Pancreas (tissue), 10 donors: ENCODE results near the gene CAPN5. TPM values are rescaled to one million over a fixed set of nuclear protein-coding genes. Genes with fewer than 3 reads are reported as not detected.
"Not testable (repeated sequence)": the region's sequence is repeated elsewhere in the genome, so short reads cannot be mapped to it uniquely, and the experiment has no call there.

Experiments
- ATAC-seq, 4 donors: fragments of 200-7000 bp; cut with Tn5 transposase; one replicate each; pipeline versions ENCODE4 v1.8.0 to v1.9.1; 2020; ENCODE audit warnings: mild to moderate bottlenecking in 4 of 4, moderate library complexity in 4 of 4
- DNase-seq, 6 donors: peaks; one replicate each; pipeline ENCODE4 v3.0.0-alpha.2; 2020
- FAIRE-seq: peaks from 2 replicates; lab custom pipeline; 2012; peaks lifted over from hg19 to GRCh38; lab: Jason Lieb, UNC
- H3K27ac ChIP-seq, 4 donors: fragments of 200-600 bp; sonication (generic); 1 replicate in 3 of 4; 2 replicates in 1 of 4; pipeline versions ENCODE4 v1.5.0 to v1.8.0; 2020
- H3K27me3 ChIP-seq, 4 donors: fragments of 200-600 bp; one replicate each; pipeline ENCODE4 v1.8.0; 2021
- H3K36me3 ChIP-seq, 3 donors: fragments of 200-600 bp; sonication (generic) in 1 of 3; one replicate each; pipeline versions ENCODE4 v1.5.0 to v1.8.0; 2020 to 2021
- H3K4me1 ChIP-seq, 3 donors: fragments of 200-600 bp; one replicate each; pipeline ENCODE4 v1.8.0; 2021
- H3K4me3 ChIP-seq, 4 donors: fragments of 200-600 bp; sonication (generic) in 2 of 4; one replicate each; pipeline versions ENCODE4 v1.5.0 to v1.8.0; 2020 to 2021
- H3K9me3 ChIP-seq, 4 donors: fragments of 200-600 bp; one replicate each; pipeline ENCODE4 v1.8.0; 2021
- WGBS, 2 donors: extraction: QIAGEN DNeasy Blood & Tissue Kit; methylation state at CpG; one replicate each; pipeline ENCODE4 v1.1.7; 2013; 5-methylcytosine and 5-hydroxymethylcytosine counted together
- intact Hi-C, 3 donors: fragments of 100-400 bp; cut with DNase I; formaldehyde crosslinking; loops; one replicate each; pipeline versions ENCODE4 v1.11.1 to v1.14.2; 2022
- polyA plus RNA-seq, 2 donors: library from polyadenylated mRNA; stranded (reverse); fragments of 200-250 nt; gene quantifications; one replicate each; pipeline ENCODE4 v1.2.3, GENCODE V29; 2013
- total RNA-seq, 6 donors: library from RNA; stranded (reverse); fragmentation: NEBNext Ultra II Directional in 4 of 6; extraction: Animal tissue kit (Norgen Biotek cat#: 25700) in 4 of 6; gene quantifications; one replicate each; pipeline versions ENCODE4 v1.2.1 to v1.2.4, GENCODE V29; 2021 to 2023
- TF ChIP-seq, protein P1 (sequence below), 4 donors: fragments of 200-600 bp; sonication (generic) in 3 of 4; IDR thresholded peaks; one replicate each; pipeline versions ENCODE4 v1.5.0 to v1.8.0; 2021; ENCODE audit warnings: antibody characterized with exemption in 4 of 4
- donor health status: healthy with polysubstance abuse.
- donor health status: DM: no; HTN: no; CAD: no; lungs with moderate emphysema.
- donor health status: DM: no; HTN: no; CAD: no.
- donor health status: control.
- donor health status: control.
- donor health status: Bipolar disorder and iron deficiency.
- donor health status: DM: yes; HTN: yes; CAD: no.
- donor health status: DM: no; HTN: no; CAD: no.
- donor health status: DM: no; HTN: no; CAD: no.
- donor health status: DM: yes; HTN: yes; CAD: no.

The CAPN5 gene
- total and polyA plus RNA-seq, 8 donors: 3.3 to 11.0 (median 6.1) TPM

DNA sequence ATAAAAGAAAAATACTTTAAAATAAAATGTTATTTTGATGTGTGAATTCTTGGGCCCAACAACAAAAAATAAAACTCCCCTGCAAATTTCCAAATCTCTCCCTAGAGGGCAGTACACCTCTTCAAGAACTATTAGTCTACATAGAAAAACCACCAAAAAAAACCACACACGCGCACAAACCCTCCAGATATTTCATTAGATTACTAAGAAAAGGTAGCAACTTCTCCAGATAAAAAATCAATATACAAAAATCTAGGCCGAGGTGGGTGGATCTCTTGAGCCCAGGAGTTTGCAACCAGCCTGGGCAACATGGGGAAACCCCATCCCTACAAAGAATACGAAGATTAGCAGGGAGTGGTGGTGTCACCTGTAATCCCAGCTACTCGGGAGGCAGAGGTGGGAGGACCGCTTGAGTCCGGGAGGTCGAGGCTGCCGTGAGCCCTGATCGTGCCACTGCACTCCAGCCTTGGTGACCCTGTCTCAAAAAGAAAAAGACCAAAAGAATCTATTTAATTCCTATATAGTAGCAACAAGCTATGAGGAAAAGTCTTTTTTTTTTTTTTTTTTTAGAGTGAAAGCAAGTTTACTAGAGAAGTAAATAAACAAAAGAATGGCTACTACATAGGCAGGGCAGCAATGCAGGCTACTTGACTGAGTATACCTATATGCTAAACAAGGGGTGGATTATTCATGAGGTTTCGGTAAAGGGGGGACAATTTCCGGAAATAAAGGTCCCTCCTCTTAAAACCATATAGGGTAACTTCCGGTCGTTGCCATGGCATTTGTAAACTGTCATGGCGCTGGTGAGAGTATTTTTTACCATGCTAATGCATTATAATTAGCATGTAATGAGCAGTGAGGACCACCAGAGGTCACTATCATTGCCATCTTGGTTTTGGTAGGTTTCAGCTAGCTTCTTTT is 19.5 kb upstream of the CAPN5 start:
- WGBS, 2 donors: 7 to 9% methylated on average over 15 of the region's 15 CpGs
- Histone ChIP-seq H3K4me1 (no peaks in the 10 kb centered on the region), H3K4me3 (peak overlapping the region in 3 of 4 donors; percentile 20 to 44 (median 24)), H3K36me3 (no peaks in the 10 kb centered on the region), H3K27me3 (peaks cover 0 to 3% (median 0%) of the 10 kb centered on the region in 4 donors), H3K9me3 (no peaks in the 10 kb centered on the region), H3K27ac (peak overlapping the region in 2 of 4 donors; percentile 50 to 76)
- FAIRE-seq: peak; percentile 96
- DNase-seq: peak in 3 of 6 donors; percentile 81 to 86 (median 84)
- TF ChIP-seq, protein P1, sequence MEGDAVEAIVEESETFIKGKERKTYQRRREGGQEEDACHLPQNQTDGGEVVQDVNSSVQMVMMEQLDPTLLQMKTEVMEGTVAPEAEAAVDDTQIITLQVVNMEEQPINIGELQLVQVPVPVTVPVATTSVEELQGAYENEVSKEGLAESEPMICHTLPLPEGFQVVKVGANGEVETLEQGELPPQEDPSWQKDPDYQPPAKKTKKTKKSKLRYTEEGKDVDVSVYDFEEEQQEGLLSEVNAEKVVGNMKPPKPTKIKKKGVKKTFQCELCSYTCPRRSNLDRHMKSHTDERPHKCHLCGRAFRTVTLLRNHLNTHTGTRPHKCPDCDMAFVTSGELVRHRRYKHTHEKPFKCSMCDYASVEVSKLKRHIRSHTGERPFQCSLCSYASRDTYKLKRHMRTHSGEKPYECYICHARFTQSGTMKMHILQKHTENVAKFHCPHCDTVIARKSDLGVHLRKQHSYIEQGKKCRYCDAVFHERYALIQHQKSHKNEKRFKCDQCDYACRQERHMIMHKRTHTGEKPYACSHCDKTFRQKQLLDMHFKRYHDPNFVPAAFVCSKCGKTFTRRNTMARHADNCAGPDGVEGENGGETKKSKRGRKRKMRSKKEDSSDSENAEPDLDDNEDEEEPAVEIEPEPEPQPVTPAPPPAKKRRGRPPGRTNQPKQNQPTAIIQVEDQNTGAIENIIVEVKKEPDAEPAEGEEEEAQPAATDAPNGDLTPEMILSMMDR (IDR thresholded peaks at IDR 0.05): peak; percentile 59 to 73 (median 70)
- intact Hi-C loops: loop anchor here in 1 of 3 donors (5.0 to 10.0 kb wide), 3 partner anchors 65 to 232 kb away; no protein-coding TSS in a partner anchor
- ATAC-seq: peak; percentile 89 to 93 (median 90)

DNA sequence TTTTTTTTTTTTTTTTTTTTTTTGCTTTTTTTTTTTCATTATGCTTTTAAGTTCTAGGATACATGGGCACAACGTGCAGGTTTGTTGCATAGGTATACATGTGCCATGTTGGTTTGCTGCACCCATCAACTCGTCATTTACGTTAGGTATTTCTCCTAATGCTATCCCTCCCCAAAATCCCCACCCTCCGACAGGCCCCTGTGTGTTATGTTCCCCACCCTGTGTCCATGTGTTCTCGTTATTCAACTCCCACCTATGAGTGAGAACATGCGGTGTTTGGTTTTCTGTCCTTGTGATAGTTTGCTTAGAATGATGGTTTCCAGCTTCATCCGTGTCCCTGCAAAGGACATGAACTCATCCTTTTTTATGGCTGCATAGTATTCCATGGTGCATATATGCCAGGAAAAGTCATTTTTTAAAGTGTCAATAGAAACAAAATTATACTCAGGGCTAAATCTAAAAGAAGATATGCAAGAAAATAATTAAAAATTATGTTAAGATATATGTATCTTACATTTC is 18.8 kb upstream of the CAPN5 start:
- intact Hi-C loops: loop anchor here in 1 of 3 donors (5.0 to 10.0 kb wide), 3 partner anchors 64 to 233 kb away; no protein-coding TSS in a partner anchor
- not testable (repeated sequence) for H3K27ac ChIP-seq, H3K36me3 ChIP-seq, FAIRE-seq, DNase-seq, H3K9me3 ChIP-seq, H3K4me1 ChIP-seq, ATAC-seq, H3K27me3 ChIP-seq, H3K4me3 ChIP-seq
- TF ChIP-seq, protein P1 (IDR thresholded peaks at IDR 0.05): peak in 1 of 4 donors; percentile 4
- WGBS, 2 donors: 77 to 80% methylated on average over 7 of the region's 7 CpGs

DNA sequence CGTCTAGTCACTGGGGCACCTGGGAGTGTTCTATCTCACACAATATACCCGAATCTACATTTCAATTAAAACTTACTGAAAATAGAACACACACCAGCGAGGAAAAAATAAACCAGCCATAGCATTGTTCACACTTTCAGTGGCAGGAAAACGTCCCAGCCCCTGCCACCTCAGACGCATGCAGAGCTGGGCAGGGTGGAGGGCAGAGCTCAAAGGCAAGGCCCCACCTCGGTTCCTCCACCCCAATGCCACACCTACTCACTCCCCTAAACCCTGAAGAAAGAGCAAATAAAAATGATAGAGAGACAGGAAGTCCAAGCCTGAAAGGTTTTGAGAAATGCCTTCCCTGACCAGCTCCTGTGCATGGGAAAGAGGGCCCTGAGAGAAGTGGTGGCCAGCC is 17.7 kb upstream of the CAPN5 start:
- H3K27ac ChIP-seq: no peak overlapping the region
- peaks cover 0 to 3% (median 0%) of the 10 kb centered on the region in 4 donors for H3K27me3 ChIP-seq
- WGBS, 2 donors: 77 to 90% methylated on average over 6 of the region's 6 CpGs
- intact Hi-C loops: loop anchor here in 1 of 3 donors (5.0 to 10.0 kb wide), 3 partner anchors 63 to 234 kb away; no protein-coding TSS in a partner anchor
- no peaks in the 10 kb centered on the region for H3K4me1 ChIP-seq
- TF ChIP-seq, protein P1 (IDR thresholded peaks at IDR 0.05): no peak
- FAIRE-seq: no peak
- H3K36me3 ChIP-seq: no peaks in the 10 kb centered on the region
- H3K9me3 ChIP-seq: no peaks in the 10 kb centered on the region
- DNase-seq: no peak
- no peak for ATAC-seq
- no peak overlapping the region for H3K4me3 ChIP-seq

DNA sequence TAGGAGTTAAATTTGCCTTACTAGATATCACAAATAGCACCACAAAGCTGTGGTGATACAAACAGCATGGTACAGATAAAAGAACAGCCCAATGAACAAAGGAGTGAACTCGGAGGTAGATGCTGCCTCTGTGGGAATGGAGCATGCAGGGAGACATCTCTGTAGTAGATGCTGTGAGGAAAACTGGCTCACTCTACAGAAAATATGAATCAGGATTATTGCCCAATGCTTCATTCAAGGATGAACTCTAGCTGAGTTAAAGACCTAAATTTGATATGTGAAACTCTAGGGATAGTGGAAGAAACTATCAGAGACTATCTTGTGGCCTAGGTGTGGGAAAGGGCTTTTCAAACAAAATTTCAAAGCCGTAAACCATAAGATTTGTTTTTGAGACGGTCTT is 15.3 kb upstream of the CAPN5 start:
- H3K4me1 ChIP-seq: no peaks in the 10 kb centered on the region
- H3K4me3 ChIP-seq: no peak overlapping the region
- FAIRE-seq (no peak), ATAC-seq (no peak), DNase-seq (no peak)
- intact Hi-C loops: loop anchor here in 2 of 3 donors (5.0 kb wide), 2 partner anchors 36 to 41 kb away; no protein-coding TSS in a partner anchor
- H3K9me3 ChIP-seq: no peaks in the 10 kb centered on the region
- 88% methylated on average over 3 of the region's 3 CpGs for WGBS, 2 donors
- TF ChIP-seq, protein P1 (IDR thresholded peaks at IDR 0.05): no peak
- H3K27ac ChIP-seq: no peak overlapping the region
- H3K36me3 ChIP-seq: no peaks in the 10 kb centered on the region
- H3K27me3 ChIP-seq: no peaks in the 10 kb centered on the region
